HG03066 (cell line): ENCODE measurements around the gene ABR.

Experiments
- ATAC-seq: cut with Tn5 transposase; IDR thresholded peaks from one replicate; pipeline ENCODE4 v1.9.1; 2021; ENCODE audit warnings: low read depth; ENCODE audit not compliant: unreplicated experiment

ABR gene

GRCh38 chr17:1036171-1036844 lies 143.5 kb downstream of the ABR start:
- ATAC-seq = no peak

DNA sequence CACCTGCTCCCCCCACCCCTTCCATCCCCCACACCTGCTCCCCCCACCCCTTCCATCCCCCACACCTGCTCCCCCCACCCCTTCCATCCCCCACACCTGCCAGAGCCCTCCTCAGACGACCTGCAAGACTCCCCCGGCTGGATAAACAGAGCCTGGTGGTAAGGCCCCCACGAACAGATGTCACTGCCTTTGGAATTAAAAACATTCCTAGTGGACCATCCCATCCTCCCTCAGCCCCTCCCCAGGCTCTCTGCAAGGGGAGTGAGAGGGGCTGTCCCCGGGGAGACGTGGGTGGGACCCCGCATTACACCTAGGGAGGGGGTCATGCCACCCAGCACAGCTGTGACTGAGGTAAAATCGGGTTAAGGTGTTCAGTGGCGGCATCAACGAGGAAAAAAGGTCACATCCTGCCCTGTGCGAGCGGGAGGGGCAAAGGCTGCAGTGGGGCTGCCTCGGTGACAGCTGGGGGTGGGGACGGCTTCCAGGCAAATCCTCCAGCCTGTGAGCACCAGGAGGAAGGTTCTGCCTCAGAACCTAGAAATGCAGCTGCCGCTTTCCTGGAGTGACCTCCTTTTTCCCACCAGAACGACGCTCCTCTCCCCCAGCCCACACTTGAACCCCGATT lies 144.1 kb downstream of the ABR start:
- ATAC-seq = no peak

GRCh38 chr17:1034652-1035210 lies 145.1 kb downstream of the ABR start:
- no peak for ATAC-seq

DNA sequence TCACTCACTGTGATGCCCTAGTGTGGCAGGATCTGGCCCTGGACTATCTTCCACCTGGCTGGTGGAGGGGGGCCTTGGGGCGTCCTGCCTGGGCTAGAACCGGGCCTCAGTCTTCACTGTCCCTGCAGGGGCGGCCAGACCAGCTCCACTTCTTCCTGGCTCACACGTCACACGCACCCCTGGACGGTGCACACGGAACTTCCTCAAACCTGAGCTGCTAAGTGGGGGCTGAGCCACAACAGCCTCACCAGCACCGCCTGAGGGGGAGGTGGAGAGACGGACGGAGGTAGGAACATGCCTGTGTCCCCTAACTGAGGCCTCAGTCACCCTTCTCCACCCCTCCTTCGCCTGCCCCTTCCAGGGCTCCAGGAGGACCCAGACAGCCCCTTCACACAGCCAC lies 146.3 kb downstream of the ABR start:
- ATAC-seq = no peak

DNA sequence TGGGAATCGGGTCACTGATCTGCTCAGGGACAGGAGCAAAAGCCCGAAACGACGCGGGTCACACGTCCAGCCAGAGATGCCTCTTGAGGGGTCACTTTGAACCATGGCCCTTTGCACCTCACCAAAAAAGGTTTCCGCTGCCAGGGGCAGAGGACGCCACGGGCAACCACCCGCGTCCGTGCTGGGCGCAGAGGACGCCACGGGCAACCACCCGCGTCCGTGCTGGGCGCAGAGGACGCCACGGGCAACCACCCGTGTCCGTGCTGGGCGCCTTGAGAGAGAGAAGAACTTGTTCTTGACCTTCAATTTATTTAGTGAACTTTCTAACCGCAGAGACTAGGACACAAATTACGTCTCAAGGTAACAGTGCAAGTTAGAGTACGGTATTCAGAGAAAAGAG lies 147.4 kb downstream of the ABR start:
- no peak for ATAC-seq

- ATAC-seq = no peak
These were observed 148.1 kb downstream of the ABR start for GRCh38 chr17:1031711-1032110.

DNA sequence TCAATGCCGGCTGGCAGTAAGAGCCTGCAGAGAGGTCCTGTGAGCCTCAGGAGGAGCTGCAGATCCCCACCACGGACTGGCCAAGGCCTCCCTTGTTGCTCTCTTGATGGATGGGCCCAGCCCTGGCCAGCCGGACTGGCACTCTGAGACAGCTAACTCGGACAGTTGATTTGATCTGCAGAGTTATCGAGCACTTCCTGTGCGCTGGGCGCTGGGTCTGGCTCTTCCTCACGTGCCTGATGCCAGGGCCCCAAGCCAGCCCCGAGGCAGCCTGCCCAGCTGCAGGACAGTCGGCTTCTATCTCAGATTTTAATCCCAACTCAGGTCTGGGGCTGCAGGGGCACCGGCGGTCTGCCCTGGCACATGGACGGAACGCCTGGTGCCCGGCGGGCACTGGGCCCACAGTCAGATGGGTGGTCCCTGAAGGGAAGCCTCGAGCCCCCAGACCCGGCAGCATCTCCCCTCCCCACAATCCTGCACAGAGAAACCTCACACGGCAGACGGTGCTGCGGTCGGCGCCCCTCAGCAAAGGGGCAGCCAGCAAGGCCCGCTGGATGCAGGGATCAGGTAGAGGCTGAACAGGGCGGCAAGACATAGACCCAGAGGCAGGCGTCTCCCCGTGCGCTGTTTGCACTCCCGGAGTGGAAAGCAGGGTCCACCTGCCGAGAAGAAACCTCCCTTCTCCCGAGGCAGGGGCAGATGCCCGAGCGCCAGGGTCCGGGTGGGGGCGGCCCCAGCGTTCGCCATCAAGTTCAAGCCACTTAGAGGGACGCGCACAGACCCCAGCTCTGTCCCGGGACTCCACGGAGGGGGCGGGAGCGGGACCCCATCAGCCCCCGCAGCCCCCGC lies 148.9 kb downstream of the ABR start:
- no peak for ATAC-seq

DNA sequence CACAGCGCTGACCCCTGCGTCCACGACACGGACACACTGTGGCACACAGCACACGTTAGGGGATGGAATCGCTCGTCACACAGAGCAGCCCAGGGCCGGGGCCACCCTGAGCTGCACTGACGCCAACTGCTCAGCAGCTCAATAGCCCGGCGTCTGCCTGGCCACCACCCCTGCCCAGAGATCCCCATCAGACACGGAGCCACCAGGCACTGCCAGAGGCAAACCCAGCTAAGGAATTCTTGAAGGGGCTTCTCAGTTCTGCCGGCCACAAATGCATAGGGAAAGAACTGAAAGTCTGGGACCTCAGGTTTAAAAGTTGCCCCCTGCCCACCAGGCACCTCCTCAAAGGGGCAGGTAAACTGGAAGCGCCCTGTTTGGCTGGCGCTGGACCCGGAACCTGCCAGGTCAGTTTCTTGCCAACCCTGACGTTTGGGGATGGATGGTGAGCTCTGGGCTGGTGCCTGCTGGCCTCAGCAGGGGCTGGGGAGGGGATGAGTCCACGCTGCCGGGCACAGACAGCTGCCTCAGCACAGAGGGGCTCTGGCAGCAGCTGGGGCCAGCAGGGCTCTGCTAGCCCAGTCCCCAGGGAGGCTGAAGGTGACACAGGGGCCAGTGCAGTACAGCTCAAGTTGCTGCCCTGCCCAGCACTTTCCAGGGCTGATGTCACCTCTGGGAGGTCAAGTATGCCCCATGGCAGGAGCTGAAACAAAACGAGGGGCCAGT lies 149.7 kb downstream of the ABR start:
- ATAC-seq = no peak

- no peak for ATAC-seq
These were observed 150.4 kb downstream of the ABR start for GRCh38 chr17:1029196-1029921.

DNA sequence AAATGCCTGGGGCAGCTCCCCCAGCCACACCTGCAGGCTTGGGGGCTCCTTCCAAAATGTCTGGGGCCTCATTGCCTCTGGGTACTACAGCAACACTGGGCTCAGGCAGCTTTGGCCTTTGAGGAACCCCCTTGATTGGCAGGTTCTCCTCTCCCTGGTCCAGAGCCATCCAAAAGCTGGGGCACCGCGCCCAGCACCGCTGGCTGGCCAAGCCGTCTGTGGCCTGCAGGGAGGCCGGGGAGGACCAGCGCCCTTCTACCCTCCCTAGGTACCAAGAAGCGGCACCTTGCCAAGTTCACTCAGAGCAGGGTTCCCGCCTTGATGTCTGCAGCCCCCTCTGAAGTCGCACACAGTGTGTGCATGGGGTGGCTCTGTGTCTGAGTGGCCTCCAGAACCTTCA lies 152.7 kb downstream of the ABR start:
- ATAC-seq = no peak

GRCh38 chr17:1026599-1026975 lies 153.2 kb downstream of the ABR start:
- no peak for ATAC-seq

- no peak for ATAC-seq
These were observed 153.8 kb downstream of the ABR start for GRCh38 chr17:1025733-1026598.

GRCh38 chr17:1024076-1024475 lies 155.7 kb downstream of the ABR start:
- no peak for ATAC-seq

DNA sequence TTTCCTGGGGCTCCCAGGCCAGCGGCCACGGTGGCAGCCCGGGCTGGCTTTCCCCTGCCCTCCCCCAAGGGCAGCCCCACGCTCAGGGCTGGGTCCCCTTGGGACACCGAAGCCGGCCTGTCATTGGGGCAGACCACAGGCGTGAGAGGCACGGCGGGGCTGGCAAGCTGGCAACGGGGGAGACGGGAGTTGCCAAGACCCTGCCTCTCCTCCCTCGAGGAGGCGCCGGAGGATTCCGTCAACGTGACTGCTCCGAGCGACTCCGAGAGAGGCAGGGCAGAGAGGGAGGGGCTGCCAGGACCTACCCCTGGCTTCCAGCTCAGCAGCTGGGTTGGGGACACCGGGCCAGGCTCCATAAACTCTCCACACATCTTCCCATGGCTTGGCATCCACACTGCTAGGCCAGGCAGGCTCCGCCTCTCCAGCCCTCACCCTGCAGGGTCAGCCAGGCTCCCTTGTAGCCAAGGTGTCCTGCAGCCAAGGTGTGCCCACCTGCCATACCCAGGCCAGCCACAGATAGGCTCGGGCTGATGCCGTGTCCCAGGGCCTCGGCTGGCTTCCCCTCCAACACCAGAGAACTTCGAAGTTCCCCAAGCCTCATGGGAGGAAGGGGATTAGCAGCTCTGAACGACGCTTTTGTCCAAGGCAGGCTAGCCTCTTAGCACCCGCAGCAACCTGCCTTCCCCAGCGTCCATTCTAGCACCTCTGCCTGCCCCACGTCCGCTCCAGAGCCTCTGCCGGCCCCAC lies 157.3 kb downstream of the ABR start:
- no peak for ATAC-seq

DNA sequence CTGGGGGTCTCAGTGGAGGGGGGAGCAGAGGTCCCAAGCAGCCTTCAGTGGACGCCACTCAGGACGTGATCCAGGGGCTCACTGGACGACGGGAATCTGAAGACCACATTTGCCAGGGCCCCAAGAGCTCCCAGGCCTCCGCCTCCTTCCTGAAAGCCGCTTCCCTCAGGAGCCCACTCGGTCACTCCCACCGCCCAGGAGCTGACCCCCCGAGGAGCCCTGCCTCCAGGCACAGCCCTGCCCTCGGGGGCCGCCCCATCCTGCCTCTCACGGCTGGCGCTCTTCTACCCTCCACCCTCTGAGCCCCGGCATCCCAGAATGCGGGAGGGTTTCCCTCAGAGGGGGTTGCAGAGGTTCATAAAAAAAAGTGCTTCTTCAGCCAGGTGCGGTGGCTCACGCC lies 158.6 kb downstream of the ABR start:
- no peak for ATAC-seq

DNA sequence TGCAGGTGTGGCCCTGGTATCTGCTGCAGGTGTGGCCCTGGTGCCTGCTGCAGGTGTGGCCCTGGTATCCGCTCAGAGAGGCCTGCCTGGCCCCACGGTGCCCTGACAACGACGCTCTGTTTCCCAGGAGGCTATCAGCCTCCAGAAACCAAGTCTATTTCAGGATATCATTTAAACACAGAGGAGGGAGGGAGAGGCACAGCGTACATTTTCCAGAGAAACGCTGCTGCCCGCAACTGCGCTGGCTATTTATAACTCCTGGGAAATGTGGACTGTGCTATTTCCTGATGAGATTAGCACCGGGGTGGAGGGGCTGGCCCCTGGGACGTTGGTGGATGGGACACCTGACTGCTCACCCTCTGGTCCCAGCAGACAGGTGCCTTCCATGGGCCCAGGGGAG lies 160.3 kb downstream of the ABR start:
- no peak for ATAC-seq

GRCh38 chr17:1018547-1018946 lies 161.2 kb downstream of the ABR start:
- ATAC-seq = no peak

GRCh38 chr17:1013729-1014090 lies 166.1 kb downstream of the ABR start:
- ATAC-seq = no peak
